ENCODE results near the gene AADACL2.

DNA sequence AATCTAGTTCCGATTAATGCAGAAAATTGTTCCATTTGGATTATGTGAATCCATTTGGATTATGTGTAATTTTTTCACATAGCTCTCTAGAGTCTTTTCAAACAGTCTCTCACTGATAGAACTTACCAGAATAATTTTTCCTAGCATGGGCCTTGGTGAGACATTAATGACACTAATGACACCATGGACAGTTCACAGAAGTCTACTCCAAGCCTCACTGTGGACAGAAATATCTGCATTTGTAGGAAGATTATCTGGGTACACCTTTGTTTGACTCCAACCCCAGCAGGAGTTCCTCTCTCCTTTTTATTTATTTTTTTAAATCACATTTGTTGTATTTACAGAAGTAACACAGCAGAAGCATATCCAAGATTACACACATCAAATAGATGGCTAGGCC lies 27.9 kb downstream of the AADACL2 start:
- TF ChIP-seq EZH2phosphoT487 (IDR thresholded peaks at IDR 0.05; ENCODE audit: insufficient read depth, low read depth) (no peak), EZH2 (IDR thresholded peaks at IDR 0.05; ENCODE audit: insufficient read depth, poor library complexity, severe bottlenecking) (no peak)
